Fibroblast of skin of right biceps (primary cell): ENCODE results near the gene CCL21.
A peak's percentile ranks its signal among the peaks of the same experiment; 100 is the strongest.

Experiments
- DNase-seq: peaks from one replicate; pipeline ENCODE4 v3.0.0-alpha.2; 2013

The CCL21 gene

DNA sequence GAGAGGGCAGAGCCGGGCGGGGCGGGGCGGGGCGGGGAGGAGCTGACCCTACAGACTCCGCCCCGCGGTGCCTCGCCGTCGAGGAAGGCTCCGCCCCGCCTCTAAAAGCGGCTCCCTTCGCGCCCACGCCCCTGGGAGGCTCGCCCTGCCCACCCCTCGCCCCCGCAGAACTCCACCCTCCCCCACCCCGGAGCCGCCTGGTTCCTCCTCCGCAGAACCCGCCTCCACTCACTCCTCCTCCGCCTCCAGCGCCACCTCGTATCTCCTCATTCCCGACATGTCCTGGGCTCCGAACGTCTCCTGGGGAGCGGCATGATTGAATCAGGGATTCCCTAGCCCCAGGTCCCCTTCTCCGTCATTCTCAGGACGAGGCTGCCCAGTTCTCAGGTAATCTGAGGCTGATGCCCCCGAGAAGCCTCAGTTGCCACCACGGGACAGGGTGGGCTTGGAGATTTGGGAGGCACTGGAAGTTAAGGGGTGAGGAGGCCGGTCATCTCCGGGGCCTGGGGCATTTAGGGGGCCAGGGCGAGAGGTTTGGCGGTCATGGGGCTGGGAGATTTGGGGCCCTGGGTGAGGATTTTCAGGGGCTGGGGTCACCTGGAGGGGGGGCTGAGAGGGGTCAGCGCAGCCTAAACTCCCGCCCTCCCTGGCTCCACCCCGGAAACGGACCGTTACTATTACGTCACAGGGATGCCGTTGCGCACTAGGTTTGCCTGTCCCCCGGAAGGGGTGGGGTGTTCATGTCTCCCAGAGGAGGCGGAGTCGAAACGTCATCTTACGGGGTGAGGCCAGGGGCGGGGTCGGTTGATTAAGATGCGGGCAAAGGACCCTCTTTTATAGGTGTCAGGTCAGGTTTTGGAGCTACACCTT is 44.3 kb downstream of the CCL21 start:
- DNase-seq = peak; percentile 96

DNA sequence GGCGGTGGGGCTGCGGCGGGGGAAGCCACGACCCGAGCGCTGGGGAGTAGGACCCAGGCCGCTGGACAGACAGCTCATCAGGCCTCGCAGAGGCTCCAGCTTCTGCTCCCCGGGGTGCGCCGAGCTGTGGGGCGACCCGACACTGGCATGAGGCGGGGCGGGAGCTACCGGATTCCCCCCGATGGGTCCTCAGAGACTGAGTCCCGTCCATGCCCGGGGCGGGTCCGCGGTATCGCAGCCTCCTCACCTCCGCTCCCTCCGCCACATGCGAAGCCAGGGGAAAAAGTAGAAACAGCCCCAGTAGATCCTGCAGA is 44.9 kb downstream of the CCL21 start:
- DNase-seq = no peak

DNA sequence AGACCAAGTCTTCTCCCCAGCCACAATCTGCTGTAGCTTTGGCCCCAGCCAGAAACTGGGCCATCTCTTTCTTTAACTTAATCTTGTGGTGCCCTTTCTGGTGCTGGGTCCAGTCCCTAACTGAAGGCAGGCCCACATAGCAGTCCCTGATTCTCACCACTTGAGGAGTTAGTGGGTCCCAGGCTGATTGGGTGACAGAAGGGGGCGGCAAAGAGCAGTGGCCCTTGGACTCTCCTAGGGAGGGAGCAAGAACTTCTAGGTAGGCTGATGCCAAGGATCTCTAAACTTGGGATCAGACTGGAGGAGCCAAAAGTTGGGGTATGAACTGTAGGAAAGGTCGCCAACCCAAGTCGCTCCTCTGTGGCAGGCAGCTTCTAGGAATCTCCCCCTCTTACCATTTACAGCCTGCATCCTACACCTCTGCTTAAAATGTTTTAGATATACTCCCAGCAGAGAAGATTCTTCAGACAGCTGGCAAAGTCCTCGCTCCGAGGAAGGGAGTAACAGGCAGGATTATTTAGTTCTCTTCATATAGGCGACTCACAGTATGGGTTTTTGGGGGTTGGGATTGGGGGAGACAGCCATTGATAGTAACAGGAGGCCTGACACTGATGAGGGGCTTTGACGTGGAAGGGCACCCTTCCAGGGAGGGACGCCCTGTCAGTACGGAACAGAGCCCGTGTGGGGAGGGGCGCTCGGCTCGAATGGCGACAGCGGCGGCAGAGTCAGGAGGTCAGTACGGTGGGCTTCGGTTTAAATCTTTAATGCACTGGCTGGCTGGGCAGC is 45.5 kb downstream of the CCL21 start:
- DNase-seq = peak; percentile 73

DNA sequence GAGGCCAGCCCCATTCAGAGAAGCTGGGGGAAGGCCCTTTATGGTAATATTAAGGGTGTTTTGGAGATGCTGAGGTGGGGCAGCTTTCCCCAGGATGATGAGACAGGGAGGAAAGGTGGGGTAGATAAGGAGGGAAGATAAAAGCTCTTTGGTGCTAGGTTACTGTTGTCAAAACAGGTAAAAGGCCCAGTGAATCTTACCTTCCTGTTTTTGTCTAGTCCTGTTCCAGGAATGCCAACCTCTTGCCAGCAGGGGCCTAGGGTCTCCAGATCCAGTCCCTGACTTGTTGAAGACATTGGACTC is 46.7 kb downstream of the CCL21 start:
- DNase-seq = no peak

DNA sequence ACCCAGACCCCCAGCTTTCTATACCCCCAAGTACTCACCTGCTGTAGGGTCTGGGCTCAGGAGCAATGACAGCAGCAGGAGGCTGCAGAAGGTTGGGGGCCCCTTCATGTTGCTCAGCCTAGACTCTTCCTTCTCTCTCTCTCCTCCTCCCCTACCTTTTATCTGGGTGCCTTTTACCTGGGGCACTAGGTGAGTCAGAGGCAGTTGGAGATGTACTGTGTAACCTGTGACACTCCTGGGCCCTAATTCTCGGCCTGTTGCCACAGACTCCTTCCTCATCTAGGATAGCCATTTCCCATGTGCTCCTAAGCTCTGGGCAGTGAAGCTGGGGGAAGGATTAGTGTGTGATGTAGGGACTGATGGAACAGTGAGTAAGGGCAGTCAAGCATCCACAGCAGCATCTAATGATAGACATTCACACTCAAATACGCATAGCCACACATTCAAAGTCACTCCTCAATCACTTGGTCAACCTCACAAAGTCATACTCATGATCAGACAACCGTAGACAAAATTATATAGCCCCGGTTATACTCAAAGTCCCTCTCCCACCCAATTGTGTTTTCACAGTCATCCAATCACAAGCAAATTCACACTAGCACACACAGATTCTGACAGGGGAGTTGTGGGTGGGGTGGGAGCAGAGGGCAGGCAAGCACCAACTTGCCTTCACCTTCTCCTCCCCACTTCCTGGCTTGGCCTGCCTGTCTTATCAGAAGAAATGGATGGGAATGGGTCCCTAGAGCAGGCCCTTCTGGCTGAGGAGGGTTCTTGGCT is 47.2 kb downstream of the CCL21 start, which contains the start of gene CCL27:
CCL27 (minus strand) TSS at position 132 of the 777 bp plus-strand sequence; CDS start at position 108, 24 bp downstream.
- DNase-seq = no peak

DNA sequence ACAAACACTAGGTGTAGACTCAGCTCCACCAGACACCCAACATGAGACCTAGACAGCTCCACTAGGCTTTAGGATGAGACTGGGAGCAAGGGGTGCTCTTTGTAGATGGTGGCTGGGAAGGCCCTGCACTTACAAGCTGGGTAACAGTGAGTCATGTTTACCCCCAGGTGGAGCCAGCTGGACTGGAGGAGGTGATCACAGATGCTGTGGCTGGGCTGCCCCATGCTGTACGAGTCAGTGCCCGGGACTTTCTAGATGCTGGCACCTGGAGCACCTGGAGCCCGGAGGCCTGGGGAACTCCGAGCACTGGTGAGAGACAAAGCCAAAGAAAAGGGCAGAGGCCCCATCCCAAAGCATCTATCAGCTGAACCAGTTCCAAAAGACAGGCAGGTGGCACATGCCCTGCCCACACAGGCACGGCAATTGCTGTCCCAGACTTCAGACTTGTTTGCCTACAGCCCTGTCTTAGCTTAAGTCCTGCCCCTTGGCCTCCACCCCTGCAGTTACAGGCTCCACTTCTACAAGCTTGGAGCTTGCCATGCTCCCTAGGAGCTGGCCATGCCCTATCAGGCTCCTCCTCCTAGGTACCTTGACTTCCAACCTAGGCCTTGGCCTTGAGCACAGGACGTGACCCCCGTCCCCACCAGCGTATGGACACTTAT is 50.2 kb downstream of the CCL21 start:
- no peak for DNase-seq
